Medulla oblongata (tissue), 1 donor: ENCODE data around the gene SDC1.
"Not testable (repeated sequence)": the region's sequence is repeated elsewhere in the genome, so short reads cannot be mapped to it uniquely, and the experiment has no call there.

Experiments used
- DNase-seq: peaks from one replicate; pipeline ENCODE4 v3.0.0-alpha.2; 2015; ENCODE audit errors: extremely low spot score

The SDC1 gene

DNA sequence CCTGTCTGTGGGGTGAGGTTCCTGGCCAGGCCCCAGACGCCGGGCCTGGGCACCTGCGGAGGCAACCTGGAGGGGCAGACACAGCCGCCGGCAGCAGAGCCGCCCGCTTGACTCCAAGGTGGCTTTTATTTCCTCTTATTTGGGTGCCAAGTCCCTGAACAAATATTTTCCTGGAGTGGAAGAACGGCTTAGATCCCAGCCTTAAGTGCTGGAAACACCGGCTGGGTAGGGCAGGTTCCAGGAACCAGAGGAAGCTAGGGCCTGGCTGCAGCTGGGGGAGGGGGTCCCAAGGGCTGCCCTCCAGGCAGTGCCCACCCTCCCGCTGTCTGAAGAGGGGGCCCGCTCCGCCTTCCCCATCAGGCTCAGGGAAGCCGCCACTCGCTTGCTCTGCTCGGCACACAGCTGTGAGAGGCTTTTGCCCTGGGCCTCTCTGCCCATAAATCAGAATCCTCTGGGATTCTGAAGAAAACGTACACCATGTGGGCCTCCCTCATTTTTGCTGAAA, 28.2 kb downstream of the SDC1 start:
- DNase-seq: no peak

- no peak for DNase-seq
Measured at GRCh38 chr2:20196053-20196656, 28.8 kb downstream of the SDC1 start.

DNA sequence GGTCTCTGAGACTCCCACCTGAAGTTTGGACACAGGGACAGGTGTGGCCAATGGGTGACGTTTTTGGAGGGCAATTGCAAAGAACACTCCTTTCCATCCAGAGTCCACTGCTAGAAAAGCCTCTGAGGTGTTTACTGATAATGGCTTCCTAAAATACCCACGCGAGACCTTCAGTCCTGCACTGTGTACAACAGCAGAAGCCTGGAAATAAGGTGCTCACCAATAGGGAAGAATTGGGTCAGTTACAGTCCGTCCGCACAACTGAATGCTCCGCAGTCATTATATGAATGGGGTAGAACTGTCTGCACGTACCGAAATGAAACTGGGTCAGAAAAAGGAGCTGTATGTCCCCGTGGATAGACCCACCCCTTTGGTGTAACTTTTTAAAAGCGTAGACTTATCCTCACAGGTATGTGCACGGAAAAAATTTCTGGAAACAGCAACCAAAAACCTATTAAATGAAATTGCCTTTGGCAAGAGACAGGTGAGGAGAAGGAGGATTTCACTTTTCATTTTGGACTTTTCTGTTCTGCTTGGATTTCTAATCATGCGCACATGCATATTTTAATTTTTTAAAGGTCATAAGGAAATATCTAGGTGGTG, 29.4 kb downstream of the SDC1 start:
- no peak for DNase-seq

GRCh38 chr2:20195016-20195411, 29.9 kb downstream of the SDC1 start:
- DNase-seq: not testable (repeated sequence)

GRCh38 chr2:20194097-20195015, 30.6 kb downstream of the SDC1 start:
- no peak for DNase-seq

DNA sequence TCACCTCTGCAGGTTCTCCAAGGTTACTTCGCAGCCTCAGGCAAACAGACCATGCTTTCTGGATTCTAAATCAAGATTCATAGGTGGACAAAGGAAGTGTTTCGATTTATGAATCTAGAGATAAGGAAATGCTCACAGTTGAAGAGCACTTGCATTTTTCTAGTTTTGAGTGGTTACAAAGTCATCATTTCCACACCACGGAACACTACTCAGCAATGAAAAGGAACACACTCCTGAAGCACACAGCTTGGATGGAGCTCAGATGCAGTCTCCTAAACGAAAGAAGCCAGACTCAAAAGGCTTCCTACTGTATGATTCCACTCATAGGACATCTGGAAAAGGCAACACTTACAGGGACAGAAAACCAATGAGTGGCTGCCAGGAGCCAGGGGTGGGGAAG, 31.7 kb downstream of the SDC1 start:
- no peak for DNase-seq

GRCh38 chr2:20192781-20193180, 32.1 kb downstream of the SDC1 start:
- DNase-seq: no peak

DNA sequence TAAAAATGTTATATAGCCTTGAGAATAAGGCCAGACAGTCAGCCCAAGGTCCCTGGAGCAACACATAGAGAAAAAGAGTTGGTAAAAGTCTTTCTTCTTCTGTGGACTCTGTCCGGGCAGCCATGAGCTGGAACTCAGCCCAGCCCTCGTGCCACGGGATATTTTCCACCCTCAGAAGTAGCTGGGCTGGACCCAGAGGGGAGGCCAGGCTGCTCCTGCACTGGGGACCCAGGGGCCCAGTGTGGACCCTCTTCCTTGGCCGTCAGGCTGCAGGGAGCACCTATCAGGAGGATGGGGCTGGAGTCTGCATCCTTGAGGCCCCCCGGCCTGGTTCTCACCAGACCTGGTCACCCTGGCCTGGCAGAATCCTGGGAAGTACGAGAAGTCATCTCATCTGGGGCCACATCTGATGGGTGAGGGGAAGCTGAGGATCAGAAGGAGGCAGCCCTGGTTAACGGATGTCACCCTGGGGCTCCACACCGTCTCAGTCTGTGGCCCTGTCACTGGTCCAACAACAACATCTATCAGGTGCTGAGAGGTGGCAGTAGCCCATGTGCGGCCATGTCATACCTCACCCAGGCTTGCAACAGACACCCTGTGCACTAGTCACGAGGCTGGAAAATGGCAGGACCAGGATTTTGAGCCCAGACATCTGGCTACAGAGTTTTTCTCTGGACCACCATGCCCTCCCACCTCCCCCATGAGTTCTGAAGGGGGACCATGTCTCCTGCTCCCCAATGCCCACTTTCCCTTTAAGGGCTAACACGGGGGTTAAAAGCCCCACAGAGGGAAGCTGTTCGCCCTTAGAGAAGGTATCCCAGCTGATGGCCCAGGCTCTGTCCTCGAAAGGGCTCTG, 33.0 kb downstream of the SDC1 start:
- DNase-seq: no peak

DNA sequence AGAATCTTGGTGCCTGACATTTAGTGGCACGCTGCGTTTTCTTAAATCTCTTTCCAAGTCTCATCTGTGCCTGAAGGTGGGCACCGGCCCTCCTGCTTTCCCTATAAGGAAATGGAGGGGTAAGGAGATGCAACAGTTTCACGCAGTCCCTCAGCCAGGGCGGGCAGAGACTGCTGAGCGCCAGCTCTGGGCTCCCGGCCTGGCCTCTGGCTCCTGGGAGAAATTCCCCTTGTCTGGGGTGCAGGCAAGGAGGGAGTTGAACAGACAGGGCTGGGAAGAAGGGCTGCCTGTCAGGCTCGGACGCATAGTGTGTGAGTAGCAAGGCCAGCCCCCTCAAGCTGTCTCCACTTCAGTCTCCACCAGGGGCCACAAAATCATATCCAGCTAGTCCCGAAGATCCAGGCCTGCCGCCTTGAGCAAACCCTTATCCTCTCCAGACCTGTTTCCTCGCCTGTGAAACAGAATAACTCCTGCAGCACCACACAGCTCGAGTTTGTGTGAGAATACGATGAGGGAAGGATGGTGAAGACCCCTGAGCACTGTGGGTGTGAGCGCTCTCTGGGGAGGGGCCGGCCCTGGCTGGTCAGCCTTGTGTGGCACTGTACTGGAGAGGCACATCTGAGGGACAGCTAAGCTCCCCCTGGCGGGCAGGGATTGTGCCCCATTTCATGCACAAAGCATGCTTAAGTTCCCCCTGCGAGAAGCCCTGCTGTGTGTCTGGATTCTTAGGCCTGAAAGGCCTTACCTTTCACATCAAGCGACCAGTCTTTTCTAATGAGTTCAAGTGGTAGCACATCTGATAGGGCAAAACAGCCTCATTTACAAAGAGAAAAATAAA, 33.8 kb downstream of the SDC1 start:
- DNase-seq: no peak

GRCh38 chr2:20190170-20190569, 34.8 kb downstream of the SDC1 start:
- no peak for DNase-seq

GRCh38 chr2:20189299-20189931, 35.5 kb downstream of the SDC1 start:
- DNase-seq: no peak

DNA sequence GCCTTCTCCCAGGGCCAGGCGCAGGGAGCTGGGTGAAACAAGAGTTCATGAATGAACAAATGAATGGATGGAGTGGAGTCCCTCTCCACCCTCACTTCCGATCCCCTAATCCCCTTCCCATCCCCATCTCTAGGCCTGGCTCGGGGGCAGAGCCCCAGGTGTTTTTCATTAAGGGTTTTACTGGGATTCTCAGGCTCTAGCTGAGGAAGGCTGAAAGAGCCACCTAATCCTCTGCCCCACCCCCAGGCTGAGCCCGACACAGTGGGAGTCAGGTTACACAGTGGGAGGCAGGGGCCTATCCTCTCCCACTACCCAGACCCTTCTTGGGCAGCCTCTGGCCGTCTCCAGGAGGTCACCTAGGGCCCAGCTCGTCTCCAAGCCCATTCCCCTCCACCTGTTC, 36.1 kb downstream of the SDC1 start:
- no peak for DNase-seq

DNA sequence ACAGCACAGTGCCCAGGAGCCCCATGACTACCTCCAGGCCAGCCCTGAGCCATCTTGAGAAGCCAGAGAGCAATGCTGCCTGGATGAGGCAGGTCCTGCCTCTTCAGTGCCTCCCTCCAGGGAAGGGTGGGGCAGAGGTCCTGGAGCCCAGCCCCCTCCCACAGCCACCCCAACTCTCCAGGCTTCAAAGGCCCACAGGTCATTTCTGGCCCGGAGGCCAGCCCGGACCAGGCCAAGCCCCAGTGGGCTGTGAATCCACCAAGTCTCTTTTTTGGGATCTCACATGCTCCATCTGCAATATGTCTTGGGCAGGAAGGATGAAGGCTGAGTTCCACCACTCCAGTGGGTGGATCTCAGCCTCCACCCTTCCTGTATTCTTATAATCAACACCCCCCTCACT, 36.7 kb downstream of the SDC1 start:
- DNase-seq: no peak

DNA sequence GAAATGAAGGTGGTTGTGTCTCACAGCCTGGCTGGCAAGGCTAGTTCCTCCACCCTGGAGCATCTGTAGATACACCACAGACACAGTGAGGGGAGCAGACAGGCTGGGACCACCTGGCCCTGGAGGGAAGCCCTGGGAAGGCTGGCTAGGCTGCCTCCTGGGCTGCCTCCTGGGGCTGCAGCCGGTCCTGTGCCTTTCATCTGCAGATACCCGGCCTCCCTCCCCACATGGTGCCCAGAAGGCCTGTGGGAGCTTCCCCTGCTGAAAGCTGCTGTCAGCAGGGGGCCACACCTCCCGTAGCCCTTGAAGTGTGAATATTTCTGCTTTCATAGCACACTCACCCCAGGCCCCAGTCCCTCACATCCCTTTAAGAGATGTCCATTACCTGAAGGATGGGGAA, 37.6 kb downstream of the SDC1 start:
- no peak for DNase-seq

- DNase-seq: no peak
Measured at GRCh38 chr2:20186855-20187187, 38.1 kb downstream of the SDC1 start.

DNA sequence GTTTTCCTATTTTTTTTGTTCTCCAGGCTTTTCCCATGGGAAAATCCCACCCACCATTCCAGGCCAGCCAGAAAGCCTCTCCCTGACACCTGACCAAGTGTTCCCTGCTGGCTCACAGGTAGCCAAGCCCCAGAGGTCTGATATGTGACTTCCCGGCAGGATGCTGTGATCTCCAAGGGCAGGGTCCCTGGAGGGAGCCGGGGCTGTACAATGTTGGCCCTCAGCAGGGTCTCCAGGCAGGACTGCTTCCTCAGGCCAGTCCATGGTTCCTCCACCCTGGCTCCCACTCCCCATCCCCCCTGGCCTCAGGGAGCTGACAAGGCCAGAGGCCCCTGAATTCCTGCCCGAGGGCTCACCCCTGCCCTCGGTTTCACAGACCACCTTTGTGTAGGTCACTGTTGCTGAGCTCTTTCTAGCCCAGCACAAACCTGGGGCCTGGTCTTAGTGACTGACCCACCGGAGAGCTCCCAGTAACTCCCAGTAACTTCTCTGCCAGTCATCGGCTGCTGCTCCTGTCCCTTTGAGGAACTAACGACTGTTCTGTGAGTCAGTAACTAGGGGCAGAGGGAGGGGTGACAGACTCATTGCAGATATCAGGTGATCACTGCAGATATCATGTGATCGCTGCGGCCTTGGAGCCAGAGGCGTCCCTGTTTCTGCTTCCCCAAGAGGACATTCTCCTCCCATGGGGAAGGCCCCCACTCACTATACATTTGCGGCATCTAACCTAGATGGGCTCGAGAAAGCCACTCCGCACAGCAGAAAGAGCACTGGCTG, 38.7 kb downstream of the SDC1 start:
- DNase-seq: peak; percentile 72

DNA sequence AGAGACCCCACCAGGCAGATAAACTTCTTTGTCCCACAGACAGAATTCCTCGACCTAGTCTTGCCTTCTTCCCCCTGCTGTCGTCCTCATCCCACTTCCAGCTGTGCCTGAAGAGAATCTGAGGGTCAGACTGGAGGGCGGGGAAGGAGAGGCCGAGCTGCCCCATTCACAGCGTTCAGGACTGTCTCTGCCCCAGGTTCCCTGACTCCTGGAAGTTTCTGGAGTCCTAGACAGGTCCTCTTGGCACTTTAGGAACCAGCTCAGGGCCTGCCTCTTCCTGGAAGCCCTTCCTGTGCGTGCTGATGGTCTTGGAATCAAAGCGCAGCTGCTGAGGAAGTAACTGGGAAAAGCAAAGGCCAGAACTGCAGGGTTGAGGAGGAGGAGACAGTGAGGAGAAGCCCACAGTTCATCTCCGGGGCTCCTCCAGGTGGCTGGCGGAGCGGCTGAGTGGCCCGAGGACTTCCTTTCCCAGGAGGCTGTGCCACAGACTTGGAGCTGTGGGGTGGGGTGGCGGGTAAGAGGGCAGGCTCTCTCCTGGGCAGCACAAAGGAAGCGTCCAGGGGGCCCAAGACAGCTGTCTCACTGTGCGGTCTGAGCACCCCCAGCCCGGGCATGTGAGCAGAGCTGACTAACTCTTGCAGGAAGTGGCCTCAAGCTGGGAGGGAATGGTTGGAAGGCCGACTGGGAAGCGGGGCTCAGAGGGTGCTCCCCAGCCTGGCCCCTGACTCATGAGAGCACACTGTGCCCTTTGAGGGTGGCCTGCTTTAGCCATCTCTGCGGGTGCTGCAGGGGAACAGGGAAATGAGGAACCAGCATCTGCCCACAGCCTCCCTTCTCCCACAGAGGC, 39.5 kb downstream of the SDC1 start:
- DNase-seq: peak; percentile 12

DNA sequence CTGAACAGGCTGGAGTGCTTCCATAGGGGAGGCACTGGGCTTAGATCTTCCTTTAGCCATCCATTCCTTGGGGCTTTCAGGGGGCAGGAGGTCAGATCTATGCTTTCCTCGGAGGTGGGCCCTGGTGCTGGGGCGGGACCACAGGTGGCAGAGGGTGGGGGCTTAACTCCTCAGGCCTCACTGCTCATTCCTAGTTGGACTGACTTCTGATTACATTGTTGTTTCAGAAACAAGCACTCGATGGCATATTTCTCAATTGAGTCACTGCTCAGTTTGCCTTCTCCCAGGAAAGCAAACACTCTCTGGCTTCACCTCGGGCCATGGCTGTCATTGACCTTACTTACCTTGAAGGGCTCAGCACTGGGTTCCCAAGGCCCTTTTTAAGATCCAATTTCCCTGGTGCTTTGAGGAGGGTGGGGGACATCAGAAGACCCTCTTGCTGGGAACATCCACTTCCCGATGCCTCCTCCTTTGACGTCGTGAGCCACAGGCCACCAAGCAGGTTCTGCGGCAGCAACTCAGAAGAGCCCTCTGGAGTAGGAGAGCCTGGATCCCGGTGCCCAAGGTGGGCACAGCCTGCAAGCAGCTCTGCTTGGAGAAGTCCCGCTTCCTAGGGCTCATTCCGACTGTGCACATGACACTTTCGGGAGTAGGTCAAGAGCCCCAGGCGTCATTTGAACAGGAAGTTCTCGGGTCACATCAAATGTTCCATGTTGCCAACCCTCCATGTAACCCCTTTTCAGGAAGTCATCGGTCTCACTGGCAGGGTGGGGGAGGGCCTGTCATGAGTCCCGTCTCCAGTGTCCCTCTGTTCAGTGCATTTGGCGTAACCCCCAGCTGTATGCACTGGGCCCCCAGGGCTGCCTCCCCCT, 40.6 kb downstream of the SDC1 start:
- no peak for DNase-seq
